GM12865 (cell line): ENCODE measurements around the gene DENND10.
A peak's percentile ranks its signal among the peaks of the same experiment; 100 is the strongest.
"Not testable (repeated sequence)": the region's sequence is repeated elsewhere in the genome, so short reads cannot be mapped to it uniquely, and the experiment has no call there.

Experiments
- DNase-seq: peaks from one replicate; pipeline ENCODE4 v3.0.0; 2010; ENCODE audit warnings: low read depth
- H3K4me3 ChIP-seq: 2 replicates; pipeline ENCODE4 v1.5.1; 2011; ENCODE audit warnings: mild to moderate bottlenecking, low read depth, low read length, control low read depth
- TF ChIP-seq, protein P1 (sequence below): IDR thresholded peaks from 2 replicates; pipeline ENCODE4 v1.5.1; 2011; ENCODE audit warnings: low read length, control low read depth, low read depth, inconsistent platforms; ENCODE audit not compliant: insufficient read depth; ENCODE audit errors: missing control alignments

Gene DENND10

GRCh38 chr10:119143657-119144056 is 39.7 kb downstream of the DENND10 start:
- H3K4me3 ChIP-seq: no peak overlapping the region
- TF ChIP-seq, protein P1, sequence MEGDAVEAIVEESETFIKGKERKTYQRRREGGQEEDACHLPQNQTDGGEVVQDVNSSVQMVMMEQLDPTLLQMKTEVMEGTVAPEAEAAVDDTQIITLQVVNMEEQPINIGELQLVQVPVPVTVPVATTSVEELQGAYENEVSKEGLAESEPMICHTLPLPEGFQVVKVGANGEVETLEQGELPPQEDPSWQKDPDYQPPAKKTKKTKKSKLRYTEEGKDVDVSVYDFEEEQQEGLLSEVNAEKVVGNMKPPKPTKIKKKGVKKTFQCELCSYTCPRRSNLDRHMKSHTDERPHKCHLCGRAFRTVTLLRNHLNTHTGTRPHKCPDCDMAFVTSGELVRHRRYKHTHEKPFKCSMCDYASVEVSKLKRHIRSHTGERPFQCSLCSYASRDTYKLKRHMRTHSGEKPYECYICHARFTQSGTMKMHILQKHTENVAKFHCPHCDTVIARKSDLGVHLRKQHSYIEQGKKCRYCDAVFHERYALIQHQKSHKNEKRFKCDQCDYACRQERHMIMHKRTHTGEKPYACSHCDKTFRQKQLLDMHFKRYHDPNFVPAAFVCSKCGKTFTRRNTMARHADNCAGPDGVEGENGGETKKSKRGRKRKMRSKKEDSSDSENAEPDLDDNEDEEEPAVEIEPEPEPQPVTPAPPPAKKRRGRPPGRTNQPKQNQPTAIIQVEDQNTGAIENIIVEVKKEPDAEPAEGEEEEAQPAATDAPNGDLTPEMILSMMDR: no peak
- no peak for DNase-seq

DNA sequence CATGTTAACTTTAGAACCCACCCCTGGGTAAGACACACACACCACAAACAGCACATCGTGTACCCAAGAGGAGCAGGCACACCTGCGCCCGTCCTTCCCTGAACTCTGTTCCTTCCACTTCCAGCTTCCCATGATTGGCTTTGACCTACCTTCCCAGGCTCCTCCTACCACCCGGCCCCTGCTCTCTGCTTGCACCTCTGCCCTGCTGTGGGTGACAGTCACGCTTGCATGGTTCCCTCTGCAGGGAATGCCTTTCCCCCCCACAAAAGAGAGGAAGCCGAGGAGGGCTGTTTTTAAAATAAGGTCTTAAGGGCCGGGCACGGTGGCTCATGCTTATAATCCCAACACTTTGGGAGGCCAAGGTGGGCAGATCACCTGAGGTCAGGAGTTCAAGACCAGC is 45.2 kb downstream of the DENND10 start:
- TF ChIP-seq, protein P1: no peak
- no peak overlapping the region for H3K4me3 ChIP-seq
- no peak for DNase-seq

DNA sequence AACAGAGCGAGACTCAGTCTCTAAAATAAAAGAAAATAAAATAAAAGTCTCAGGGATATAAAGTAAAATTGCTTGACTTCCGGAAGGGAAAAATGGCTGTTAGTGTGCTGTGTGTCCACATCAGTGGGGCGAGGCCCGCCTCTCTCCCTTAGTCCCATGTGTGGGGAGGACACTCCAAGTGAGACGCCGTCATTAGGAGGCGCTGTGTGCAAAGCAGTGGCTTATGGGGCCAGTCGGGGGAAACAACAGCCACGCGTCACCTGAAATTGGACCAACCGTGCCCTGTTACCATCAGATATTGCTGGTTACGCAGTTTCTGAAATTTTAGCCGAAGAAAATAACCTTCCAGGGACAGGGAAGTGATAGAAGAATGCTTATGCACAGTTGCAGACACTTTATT is 45.8 kb downstream of the DENND10 start:
- no peak for DNase-seq
- no peak overlapping the region for H3K4me3 ChIP-seq
- TF ChIP-seq, protein P1: no peak

DNA sequence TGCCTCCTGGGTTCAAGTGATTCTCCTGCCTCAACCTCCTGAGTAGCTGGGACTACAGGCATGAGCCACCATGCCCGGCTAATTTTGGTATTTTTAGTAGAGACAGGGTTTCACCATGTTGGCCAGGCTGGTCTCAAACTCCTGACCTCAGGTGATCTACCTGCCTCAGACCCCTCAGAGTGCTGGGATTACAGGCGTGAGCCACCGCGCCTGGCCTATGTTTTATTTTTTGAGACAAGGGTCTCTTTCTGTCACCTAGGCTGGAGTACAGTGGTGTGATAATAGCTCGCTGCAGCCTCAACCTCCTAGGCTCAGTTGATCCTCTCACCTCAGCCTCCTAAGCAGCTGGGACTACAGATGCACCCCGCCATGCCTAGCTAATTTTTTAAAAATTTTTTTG is 47.7 kb downstream of the DENND10 start:
- not testable (repeated sequence) for DNase-seq, H3K4me3 ChIP-seq

DNA sequence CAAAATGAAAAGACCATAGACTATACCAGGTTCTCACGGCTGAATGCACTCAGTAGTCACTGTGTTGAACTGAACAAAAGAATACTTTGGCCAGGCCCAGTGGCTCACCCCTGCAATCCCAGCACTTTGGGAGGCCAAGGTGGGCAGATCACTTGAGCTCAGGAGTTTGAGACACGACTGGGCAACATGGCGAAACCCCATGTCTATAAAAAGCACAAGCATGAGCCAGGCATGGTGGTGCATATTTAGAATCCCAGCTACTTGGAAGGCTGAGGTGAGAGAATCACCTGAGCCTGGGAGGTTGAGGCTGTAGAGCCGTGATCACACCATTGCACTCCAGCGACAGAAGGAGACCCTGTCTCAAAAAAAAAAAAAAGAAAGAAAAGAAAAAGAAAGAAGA is 49.1 kb downstream of the DENND10 start:
- TF ChIP-seq, protein P1: no peak
- no peak overlapping the region for H3K4me3 ChIP-seq
- no peak for DNase-seq

- TF ChIP-seq, protein P1: no peak
- no peak overlapping the region for H3K4me3 ChIP-seq
- DNase-seq: no peak
Observed at GRCh38 chr10:119153661-119154060, 49.7 kb downstream of the DENND10 start.

DNA sequence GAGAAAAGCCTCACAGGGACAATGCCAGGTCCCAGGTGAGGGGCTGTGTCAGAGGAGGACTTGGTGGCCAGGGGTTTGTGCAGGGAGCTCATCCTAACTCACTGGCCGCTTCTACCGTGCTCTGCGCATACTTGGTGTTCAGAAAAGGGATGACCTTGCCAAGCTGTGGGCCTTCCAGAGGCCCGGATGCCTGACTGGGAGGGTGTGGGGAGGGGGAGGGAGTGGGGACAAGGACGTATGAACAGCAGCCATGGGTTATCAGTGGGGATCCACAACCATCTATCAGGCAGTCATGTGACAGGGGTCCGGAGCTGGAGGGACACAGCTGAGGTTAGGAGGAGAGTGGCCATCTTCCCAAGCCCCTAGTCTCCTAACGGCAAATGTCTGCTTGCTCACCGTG is 55.4 kb downstream of the DENND10 start:
- TF ChIP-seq, protein P1: no peak
- H3K4me3 ChIP-seq: no peak overlapping the region
- DNase-seq: no peak

GRCh38 chr10:119161680-119162451 is 58.0 kb downstream of the DENND10 start:
- TF ChIP-seq, protein P1: no peak
- DNase-seq: peak; percentile 31
- H3K4me3 ChIP-seq: no peak overlapping the region
